SHP77 (cell line): Measurements from ENCODE around the gene CLSTN3.

Source experiments
- DNase-seq, 2 experiments: peaks; one replicate each; lab custom pipeline; 2025; lab: John Stamatoyannopoulos, UW

CLSTN3 gene

GRCh38 chr12:7129872-7130691 lies at the start of gene CLSTN3:
Gene CLSTN3, plus strand, starts transcription at chr12:7130371. Its CDS starts 278 bp downstream, at chr12:7130649.
- peak; percentile 22 to 40 for DNase-seq

DNA sequence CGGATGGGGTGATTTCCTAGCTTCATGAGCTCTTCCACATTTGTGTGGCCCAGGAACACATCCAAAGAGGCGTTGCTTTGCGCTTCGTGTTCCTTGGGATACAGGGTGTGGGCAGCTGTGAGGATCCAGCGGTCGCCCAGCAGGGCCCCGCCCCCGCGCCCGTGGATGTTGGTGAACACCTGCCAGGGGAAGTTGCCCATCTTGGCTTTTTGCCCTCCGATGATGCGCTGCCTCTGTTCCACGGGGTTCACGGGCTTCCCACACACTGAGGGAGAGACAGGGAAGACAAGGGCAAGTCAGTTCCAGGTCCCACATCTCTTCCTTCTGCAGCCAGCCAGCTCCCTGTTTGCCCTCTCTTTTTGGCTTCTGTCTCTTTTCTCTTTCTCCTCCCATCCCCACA lies 49.1 kb upstream of the CLSTN3 start:
- DNase-seq = no peak

- DNase-seq = no peak
These were observed 47.0 kb upstream of the CLSTN3 start for GRCh38 chr12:7083125-7083524.

GRCh38 chr12:7089196-7089871 lies 40.8 kb upstream of the CLSTN3 start:
- DNase-seq = no peak

DNA sequence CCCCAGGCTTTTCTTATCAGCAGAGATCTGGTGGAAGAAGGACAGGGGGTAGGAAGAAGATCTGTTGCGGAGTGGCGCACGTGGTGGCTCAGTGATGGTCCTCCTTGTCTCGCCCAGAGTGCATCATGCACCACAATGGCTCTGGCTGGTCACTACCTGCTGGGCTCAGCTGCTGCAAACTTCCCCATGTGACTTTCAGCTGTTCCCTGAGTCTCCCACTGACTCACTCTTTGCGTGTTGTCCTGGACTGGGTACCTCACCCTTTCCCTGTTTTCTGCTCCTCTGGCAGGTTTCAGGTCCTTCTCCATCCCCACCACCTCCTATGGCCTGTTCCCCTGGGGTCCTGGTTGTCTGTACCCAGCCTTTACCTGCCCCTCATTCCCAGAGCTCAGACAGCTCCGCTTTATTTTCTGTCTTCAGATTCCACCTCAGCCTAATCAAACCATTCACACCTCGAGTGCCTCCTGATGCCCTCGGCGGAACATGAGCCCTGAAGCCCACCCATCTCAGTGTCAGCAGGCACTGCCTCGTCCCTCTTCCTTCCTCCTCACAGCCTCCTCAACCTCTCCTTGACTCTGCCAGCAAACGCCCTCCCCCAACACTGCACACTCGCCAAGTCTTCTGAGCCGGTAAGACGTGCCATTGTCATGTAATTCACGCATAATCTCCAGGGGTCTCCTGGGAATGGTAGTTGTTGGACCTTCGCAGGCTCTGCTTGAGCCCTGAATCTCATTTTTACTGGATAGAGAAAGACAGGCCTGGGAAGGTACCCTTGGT lies 39.8 kb upstream of the CLSTN3 start:
- no peak for DNase-seq

GRCh38 chr12:7091171-7091570 lies 39.0 kb upstream of the CLSTN3 start:
- no peak for DNase-seq

GRCh38 chr12:7091660-7092228 lies 38.4 kb upstream of the CLSTN3 start:
- DNase-seq = no peak

DNA sequence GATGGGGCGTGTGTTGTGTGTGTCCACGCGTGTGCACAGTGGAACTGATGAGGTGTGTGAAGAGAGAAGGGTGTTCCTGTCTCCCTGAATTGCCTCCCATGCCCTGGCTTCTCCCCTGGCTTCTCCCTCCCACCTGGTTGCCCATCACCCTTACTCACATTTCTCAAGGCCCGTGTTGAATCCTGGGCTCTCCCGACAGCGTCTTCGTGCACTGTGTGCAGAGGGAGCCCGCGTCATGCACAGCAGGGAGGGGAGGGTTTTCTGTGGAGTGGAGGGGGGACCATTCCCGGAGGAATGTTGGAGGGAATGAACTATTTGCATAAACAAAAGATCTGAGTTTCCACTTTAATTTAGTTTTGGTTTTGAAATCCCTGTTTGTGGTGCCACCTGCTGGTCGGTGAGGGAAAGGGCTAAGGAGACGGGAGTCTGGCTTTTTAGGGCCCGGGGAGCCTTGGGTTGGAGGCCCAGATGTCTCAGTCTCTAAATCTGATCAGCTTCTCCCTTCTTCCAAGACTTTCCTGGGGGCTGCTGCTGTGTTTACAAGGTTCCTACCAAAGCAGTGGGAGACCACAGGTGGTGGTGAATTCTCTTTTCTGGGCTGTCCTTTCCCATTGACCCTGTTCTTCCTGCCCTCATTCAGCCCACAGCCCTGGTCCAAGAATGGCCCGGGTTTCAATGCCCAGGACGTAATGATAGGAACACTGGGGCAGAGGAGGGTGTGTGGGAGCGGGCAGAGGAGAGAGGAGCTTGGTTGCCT lies 37.8 kb upstream of the CLSTN3 start, which contains the start of gene C1R:
TSS of gene C1R (minus strand) at position 217 of the 757 bp plus-strand sequence. CDS start at position 160, 57 bp downstream.
- no peak for DNase-seq

DNA sequence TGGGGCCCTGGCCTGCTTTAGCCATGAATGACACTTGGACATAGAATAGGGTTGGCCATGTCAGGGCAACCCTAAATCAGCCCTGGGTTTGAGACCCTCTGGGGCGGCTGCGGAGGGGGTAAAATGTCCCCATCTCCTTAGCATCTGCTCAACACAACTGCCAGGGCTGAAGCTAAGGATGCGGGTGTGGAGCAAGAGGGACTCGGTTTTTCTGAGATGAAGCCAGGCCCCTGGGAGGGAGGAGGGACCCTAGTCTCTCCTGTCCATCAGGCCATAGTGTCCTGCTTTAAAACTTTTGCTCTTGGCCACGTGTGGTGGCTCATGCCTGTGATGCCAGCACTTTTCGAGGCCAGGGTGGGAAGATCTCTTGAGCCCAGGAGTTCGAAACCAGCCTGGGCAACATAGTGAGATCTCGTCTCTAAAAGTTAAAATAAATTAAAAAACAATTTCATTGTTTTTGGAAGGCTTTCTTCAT lies 37.1 kb upstream of the CLSTN3 start:
- no peak for DNase-seq

DNA sequence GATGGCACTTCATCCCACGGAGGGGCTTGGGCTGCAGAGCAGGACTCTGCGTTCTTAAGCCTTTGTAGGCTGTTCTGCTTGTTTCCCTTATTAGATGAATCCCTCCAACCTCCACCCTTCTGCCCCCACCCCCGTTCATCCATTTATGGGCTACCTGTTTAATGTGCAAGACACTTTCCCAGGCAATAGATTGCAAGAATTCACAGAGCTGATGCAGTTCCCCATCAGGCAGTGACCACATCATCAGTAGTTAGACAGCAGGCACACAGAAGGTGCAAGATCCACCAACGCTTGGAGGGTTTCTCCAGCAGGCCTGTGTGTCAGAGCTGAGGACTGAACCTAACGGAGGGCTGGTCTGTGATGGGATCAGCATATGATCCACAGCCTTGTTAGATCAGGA lies 36.7 kb upstream of the CLSTN3 start:
- no peak for DNase-seq

GRCh38 chr12:7093892-7094291 lies 36.3 kb upstream of the CLSTN3 start:
- DNase-seq = no peak

- no peak for DNase-seq
These were observed 33.9 kb upstream of the CLSTN3 start for GRCh38 chr12:7096006-7096932.

- no peak for DNase-seq
These were observed 33.2 kb upstream of the CLSTN3 start for GRCh38 chr12:7096979-7097378.

DNA sequence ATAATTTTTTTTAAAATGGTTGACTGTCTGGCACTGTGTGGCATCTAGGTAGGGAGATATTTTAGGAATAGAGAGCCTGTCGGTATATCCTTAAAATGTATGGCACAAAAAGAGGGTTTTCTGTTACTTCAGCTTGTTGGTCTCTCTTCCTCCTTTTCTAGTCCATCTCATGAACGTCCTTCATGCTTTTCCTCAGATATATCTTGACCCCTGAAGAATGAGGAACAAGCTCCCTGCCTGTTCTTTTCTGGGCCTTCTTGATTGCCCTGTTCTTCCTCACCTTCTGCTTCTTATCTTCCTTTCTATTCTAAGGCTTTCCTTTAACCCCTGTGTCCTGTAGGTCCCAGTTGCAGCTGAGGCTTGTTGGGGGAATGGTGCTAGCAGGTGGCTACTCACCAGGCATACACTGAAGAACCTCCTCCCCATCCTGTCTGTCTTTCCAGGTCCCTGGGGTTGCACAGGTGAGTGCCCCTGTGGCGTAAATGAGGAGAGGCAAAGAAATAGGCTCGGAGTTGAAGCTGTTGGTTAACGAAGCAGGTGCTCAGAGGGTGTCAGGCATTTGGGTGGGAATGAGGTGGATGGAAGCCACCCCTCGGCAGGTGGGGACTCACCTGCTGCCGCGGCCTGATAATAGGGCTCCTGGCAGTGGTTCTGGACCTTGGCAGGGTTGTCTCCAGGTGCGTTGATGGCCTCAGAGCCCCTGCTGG lies 30.7 kb upstream of the CLSTN3 start:
- DNase-seq = no peak

DNA sequence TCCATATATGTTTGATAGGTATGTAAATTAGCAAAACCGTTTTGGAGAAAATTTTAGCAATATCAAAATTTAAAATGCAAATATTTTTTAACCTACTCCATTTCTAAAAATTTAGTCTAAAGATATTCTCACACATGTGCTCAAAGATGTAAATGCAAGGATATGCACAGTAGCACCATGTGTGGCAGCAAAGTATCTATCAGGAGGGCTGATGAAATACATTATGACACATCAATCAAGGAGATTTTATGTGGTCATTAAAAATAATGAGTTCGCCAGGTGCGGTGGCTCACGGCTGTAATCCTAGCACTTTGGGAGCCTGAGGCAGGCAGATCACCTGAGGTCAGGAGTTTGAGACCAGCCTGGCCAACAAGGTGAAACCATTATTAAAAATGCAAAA lies 29.9 kb upstream of the CLSTN3 start:
- no peak for DNase-seq

- no peak for DNase-seq
These were observed 29.0 kb upstream of the CLSTN3 start for GRCh38 chr12:7101047-7101693.

GRCh38 chr12:7101694-7102131 lies 28.5 kb upstream of the CLSTN3 start:
- no peak for DNase-seq

GRCh38 chr12:7102582-7102981 lies 27.6 kb upstream of the CLSTN3 start:
- no peak for DNase-seq
